PC-9 (cell line): ENCODE measurements around the gene IRF7.

ENCODE experiments used
- EZH2 ChIP-seq: fragments of 200-600 bp; sonication (generic); IDR thresholded peaks from 2 replicates; pipeline ENCODE4 v1.8.0; 2017; ENCODE audit warnings: antibody characterized with exemption, low read depth
- TF ChIP-seq, protein P1 (sequence below): fragments of 200-600 bp; sonication (generic); conservative IDR thresholded peaks from 2 replicates; pipeline ENCODE4 v1.6.1; 2017; ENCODE audit warnings: mixed run types, antibody characterized with exemption, mild to moderate bottlenecking, moderate library complexity

DNA sequence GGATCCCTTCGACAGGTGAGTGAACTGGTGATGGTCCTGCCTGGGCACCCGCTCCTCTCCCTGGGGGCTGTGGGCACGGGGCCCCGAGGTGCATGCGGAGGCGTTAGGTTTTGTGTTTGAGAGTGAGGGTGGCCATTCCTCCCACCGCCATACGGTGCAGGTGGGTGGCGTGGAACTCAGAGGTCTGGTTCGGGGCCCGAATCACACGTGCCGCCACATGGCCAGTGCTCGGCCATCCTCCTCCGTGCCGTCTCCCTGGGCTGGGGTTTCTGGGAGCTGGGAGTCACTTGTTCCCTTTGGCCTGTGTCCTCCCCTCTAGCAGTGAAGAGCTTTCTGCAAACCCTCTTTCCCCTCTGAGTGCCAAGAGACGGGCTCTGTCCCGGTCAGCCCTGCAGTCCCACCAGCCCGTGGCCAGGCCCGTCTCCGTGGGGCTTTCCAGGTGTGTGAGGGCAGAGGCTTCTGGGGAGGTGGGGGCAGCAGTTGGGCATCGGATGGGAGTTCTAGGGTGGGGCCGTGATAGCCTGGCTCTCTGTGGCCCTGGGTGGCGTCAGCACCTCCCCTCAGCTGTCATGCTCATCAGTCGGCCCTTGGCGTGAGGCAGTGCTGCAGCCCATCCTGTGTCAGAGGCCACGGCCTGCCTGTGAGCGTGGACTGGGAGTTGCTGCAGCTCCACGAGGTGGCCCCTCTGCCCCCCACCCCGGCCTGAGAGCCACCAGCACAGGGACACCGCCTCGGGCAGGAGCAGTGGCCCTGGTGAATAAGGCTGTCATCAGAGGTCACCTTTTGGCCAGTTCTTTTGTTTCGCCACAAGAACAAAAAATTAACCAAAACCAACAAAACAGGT lies 10.2 kb downstream of the IRF7 start:
- no peak for TF ChIP-seq EZH2
- TF ChIP-seq, protein P1, sequence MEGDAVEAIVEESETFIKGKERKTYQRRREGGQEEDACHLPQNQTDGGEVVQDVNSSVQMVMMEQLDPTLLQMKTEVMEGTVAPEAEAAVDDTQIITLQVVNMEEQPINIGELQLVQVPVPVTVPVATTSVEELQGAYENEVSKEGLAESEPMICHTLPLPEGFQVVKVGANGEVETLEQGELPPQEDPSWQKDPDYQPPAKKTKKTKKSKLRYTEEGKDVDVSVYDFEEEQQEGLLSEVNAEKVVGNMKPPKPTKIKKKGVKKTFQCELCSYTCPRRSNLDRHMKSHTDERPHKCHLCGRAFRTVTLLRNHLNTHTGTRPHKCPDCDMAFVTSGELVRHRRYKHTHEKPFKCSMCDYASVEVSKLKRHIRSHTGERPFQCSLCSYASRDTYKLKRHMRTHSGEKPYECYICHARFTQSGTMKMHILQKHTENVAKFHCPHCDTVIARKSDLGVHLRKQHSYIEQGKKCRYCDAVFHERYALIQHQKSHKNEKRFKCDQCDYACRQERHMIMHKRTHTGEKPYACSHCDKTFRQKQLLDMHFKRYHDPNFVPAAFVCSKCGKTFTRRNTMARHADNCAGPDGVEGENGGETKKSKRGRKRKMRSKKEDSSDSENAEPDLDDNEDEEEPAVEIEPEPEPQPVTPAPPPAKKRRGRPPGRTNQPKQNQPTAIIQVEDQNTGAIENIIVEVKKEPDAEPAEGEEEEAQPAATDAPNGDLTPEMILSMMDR, result no peak
